Tibial nerve (tissue), 3 donors: Measurements from ENCODE around the gene AK3.
"Not testable (repeated sequence)": the region's sequence is repeated elsewhere in the genome, so short reads cannot be mapped to it uniquely, and the experiment has no call there.

Source experiments
- CTCF ChIP-seq, 5 experiments: fragments of 200-600 bp in 3 of 5; fragments of 450-650 bp in 2 of 5; sonication (generic) in 3 of 5; IDR thresholded peaks; one replicate each; pipeline ENCODE4 v1.5.1; 2016 to 2019; ENCODE audit warnings: antibody characterized with exemption in 5 of 5, mild to moderate bottlenecking in 3 of 5, moderate library complexity in 2 of 5
- POLR2A ChIP-seq, 2 donors: fragments of 450-650 bp; IDR thresholded peaks; one replicate each; pipeline ENCODE4 v1.6.1; 2017; ENCODE audit warnings: antibody characterized with exemption in 2 of 2, mild to moderate bottlenecking in 2 of 2, moderate library complexity in 2 of 2

- TF ChIP-seq POLR2A, CTCF (IDR thresholded peaks at IDR 0.05): not testable (repeated sequence)
Measured at GRCh38 chr9:4660665-4661064, 80.3 kb downstream of the AK3 start.
